ENCODE results near the gene AIG1. TPM values are rescaled to one million over a fixed set of nuclear protein-coding genes. Genes with fewer than 3 reads are reported as not detected.

AIG1 gene
- polyA plus RNA-seq, 1 of the 3 experiments (the other 2 are of a cell fraction): 36.8 TPM

- TF ChIP-seq SIN3A (IDR thresholded peaks at IDR 0.05; ENCODE audit: borderline replicate concordance, low read depth, low read length): no peak
- TF ChIP-seq CHD2 (IDR thresholded peaks at IDR 0.05; ENCODE audit: low read length, partially characterized antibody): no peak
- TF ChIP-seq EZH2phosphoT487 (IDR thresholded peaks at IDR 0.05; ENCODE audit: borderline replicate concordance, low read depth): no peak
- TF ChIP-seq GATA2 (CRISPR knock-in tag; IDR thresholded peaks at IDR 0.05): peak; percentile 64
- TF ChIP-seq GABPA (IDR thresholded peaks at IDR 0.05; ENCODE audit: low read depth): no peak
- TF ChIP-seq MAX (IDR thresholded peaks at IDR 0.05; ENCODE audit: low read depth): no peak
- TF ChIP-seq PBX3 (IDR thresholded peaks at IDR 0.05): no peak
- TF ChIP-seq ZBTB33 (IDR thresholded peaks at IDR 0.05; ENCODE audit: borderline replicate concordance, low read depth): no peak
- no peak for TF ChIP-seq NRF1 (IDR thresholded peaks at IDR 0.05; ENCODE audit: low read depth, low read length)
- TF ChIP-seq REST (IDR thresholded peaks at IDR 0.05; ENCODE audit: low read depth, low read length): no peak
- peak; percentile 38; the same call in 1 of the 2 replicates for TF ChIP-seq TCF12 (IDR thresholded peaks at IDR 0.05)
- TF ChIP-seq EP300 (IDR thresholded peaks at IDR 0.05; ENCODE audit: borderline replicate concordance in 1 of 2, low read depth in 1 of 2, low read length in 1 of 2): peak in 1 of 2 experiments; percentile 38; a peak in 1 of 4 replicates
- TF ChIP-seq USF1 (IDR thresholded peaks at IDR 0.05; ENCODE audit: borderline replicate concordance, low read depth): no peak
These were observed 223.4 kb downstream of the AIG1 start (continued) for GRCh38 chr6:143283887-143284645.
